Measurements from ENCODE around the gene DRAM1.

- no peak for TF ChIP-seq CTCF (IDR thresholded peaks at IDR 0.05; ENCODE audit: insufficient read depth, low read length)
- no peak for TF ChIP-seq GABPA (IDR thresholded peaks at IDR 0.05; ENCODE audit: low read depth)
- no peak for TF ChIP-seq POLR2AphosphoS5 (IDR thresholded peaks at IDR 0.05; ENCODE audit: low read depth)
- no peak for TF ChIP-seq REST (IDR thresholded peaks at IDR 0.05; ENCODE audit: insufficient replicate concordance, low read depth)
- TF ChIP-seq SPI1 (IDR thresholded peaks at IDR 0.05; ENCODE audit: borderline replicate concordance, low read depth) = no peak
Observed at GRCh38 chr12:101852998-101853397, 24.4 kb upstream of the DRAM1 start.

All from HL-60 (cell line).